ENCODE measurements around the gene NOXO1. TPM values are rescaled to one million over a fixed set of nuclear protein-coding genes. Genes with fewer than 3 reads are reported as not detected.
A peak's percentile ranks its signal among the peaks of the same experiment; 100 is the strongest.

NOXO1 gene
- total RNA-seq, 1 donor from 2014 or later: 0.63 TPM

DNA sequence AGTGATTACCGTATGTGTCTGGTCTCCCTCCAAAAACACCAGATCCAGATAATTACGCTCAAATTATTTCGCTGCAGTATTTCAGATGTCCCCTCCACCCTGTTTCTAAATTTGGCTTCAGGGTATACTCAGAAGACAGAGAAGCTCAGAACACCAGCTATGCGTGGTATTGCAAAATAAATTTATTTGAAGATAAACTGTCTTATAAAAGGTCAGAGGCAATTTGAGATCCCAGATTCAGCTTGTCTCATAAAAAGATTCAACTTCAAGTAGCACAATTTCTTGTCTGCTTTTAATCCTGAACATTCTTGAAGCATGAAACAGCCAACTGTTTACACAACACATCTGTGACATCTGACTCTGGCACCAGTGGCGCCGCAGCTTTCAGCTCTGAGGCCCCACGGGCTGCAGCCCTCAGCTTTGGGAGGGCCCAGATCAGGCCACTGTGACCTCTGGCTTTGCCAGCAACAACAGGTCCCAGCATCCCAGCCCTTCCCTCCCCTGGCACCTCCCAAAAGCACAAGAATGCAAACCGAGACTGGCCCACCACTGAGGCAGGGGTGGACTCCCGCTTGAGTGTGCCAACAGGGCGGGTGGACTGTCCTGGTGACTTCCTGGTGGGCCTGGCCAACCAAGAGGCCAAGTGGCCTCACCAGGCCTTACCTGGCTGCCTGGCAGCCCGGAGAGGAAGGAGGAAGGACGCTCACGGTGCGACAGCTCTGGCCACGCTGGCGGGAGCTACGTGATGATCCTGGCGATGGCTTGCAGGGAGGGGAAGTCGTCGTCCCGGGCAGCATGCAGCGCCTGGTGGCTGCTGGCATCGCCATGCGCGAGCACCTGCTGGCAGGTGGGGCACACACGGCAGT, 16.5 kb upstream of the NOXO1 start:
- Mint-ChIP-seq H3K27me3 (ENCODE audit: low read depth) (peaks cover 21% of the 10 kb centered on the region), H3K9me3 (no peaks in the 10 kb centered on the region), H3K36me3 (ENCODE audit: low read depth) (peaks cover 9% of the 10 kb centered on the region), H3K27ac (ENCODE audit: unreplicated experiment) (no peak overlapping the region), H3K4me1 (no peaks in the 10 kb centered on the region), H3K4me3 (peak overlapping the region; percentile 23)
- TF ChIP-seq CTCF (conservative IDR thresholded peaks at IDR 0.05): no peak
- DNase-seq (ENCODE audit: low read depth, low spot score): no peak

DNA sequence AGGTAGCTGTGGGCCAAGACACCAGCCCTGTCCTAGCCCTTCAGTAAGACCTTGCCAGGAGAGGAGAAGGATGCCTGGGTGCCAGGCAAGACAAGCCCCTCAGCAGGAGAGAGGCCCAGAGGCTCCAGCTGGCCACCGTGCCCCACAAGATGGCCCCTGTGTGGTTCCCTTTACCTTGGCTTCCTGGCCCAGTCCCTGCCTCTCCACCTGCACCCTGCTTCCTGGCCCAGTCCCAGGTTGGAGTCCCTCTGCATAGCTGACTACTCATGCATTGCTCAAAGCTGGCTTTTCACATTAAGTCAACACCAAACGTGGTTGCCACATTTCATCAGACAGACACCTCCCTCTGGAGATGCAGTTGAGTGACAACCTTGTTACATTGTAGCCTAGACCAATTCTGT, 12.5 kb upstream of the NOXO1 start:
- Mint-ChIP-seq H3K36me3 (ENCODE audit: low read depth) (peaks cover 13% of the 10 kb centered on the region), H3K4me1 (peaks cover 4% of the 10 kb centered on the region), H3K9me3 (no peaks in the 10 kb centered on the region), H3K4me3 (peak overlapping the region; percentile 78), H3K27ac (ENCODE audit: unreplicated experiment) (no peak overlapping the region), H3K27me3 (ENCODE audit: low read depth) (peaks cover 50% of the 10 kb centered on the region)
- no peak for DNase-seq (ENCODE audit: low read depth, low spot score)
- no peak for TF ChIP-seq CTCF (conservative IDR thresholded peaks at IDR 0.05)

GRCh38 chr16:1992704-1993317, 11.5 kb upstream of the NOXO1 start:
- no peak overlapping the region for H3K4me3 Mint-ChIP-seq
- peaks cover 16% of the 10 kb centered on the region for H3K36me3 Mint-ChIP-seq (ENCODE audit: low read depth)
- no peaks in the 10 kb centered on the region for H3K9me3 Mint-ChIP-seq
- TF ChIP-seq CTCF (conservative IDR thresholded peaks at IDR 0.05): no peak
- H3K27me3 Mint-ChIP-seq (ENCODE audit: low read depth): peaks cover 59% of the 10 kb centered on the region
- peaks cover 7% of the 10 kb centered on the region for H3K4me1 Mint-ChIP-seq
- no peak overlapping the region for H3K27ac Mint-ChIP-seq (ENCODE audit: unreplicated experiment)
- DNase-seq (ENCODE audit: low read depth, low spot score): no peak

GRCh38 chr16:1991948-1992703, 10.9 kb upstream of the NOXO1 start:
- H3K36me3 Mint-ChIP-seq (ENCODE audit: low read depth): peaks cover 19% of the 10 kb centered on the region
- peaks cover 7% of the 10 kb centered on the region for H3K4me1 Mint-ChIP-seq
- peaks cover 65% of the 10 kb centered on the region for H3K27me3 Mint-ChIP-seq (ENCODE audit: low read depth)
- H3K4me3 Mint-ChIP-seq: no peak overlapping the region
- H3K9me3 Mint-ChIP-seq: no peaks in the 10 kb centered on the region
- TF ChIP-seq CTCF (conservative IDR thresholded peaks at IDR 0.05): no peak
- no peak overlapping the region for H3K27ac Mint-ChIP-seq (ENCODE audit: unreplicated experiment)
- DNase-seq (ENCODE audit: low read depth, low spot score): peak; percentile 70

DNA sequence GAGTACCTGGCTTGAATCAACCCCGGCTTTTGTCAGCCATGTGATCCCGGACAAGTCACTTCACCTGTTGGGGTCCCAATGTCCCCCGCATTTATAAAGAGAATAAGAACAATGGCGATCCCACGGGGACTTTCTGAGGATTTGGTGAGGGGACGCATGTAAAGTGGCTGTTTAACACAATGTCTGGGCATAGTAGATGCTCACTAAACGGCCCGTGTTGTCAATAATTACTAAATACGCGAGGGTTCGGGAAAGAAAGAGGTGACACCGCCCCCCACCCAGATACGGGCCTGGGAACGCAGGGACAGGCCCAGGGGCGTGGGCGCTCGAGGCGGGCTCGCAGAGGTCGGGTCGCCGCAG, 10.3 kb upstream of the NOXO1 start:
- no peak for DNase-seq (ENCODE audit: low read depth, low spot score)
- TF ChIP-seq CTCF (conservative IDR thresholded peaks at IDR 0.05): no peak
- H3K4me3 Mint-ChIP-seq: peak overlapping the region; percentile 51
- no peak overlapping the region for H3K27ac Mint-ChIP-seq (ENCODE audit: unreplicated experiment)
- peaks cover 24% of the 10 kb centered on the region for H3K36me3 Mint-ChIP-seq (ENCODE audit: low read depth)
- H3K27me3 Mint-ChIP-seq (ENCODE audit: low read depth): peaks cover 70% of the 10 kb centered on the region
- H3K9me3 Mint-ChIP-seq: no peaks in the 10 kb centered on the region
- peaks cover 7% of the 10 kb centered on the region for H3K4me1 Mint-ChIP-seq

All from neural crest cell (in vitro differentiated cells).